IMR-90 (cell line): Measurements from ENCODE around the gene COPB1. TPM values are rescaled to one million over a fixed set of nuclear protein-coding genes. Genes with fewer than 3 reads are reported as not detected.
A peak's percentile ranks its signal among the peaks of the same experiment; 100 is the strongest.

Experiments used
- ATAC-seq: fragments of 200-7000 bp; cut with Tn5 transposase; 2 replicates; pipeline ENCODE4 v1.9.1; 2020; ENCODE audit warnings: low read depth, mild to moderate bottlenecking, moderate library complexity
- BruUV-seq: library from RNA; stranded (reverse); fragments of 400-500 nt; replicated peaks from 2 replicates; lab custom pipeline; 2021; lab: Mats Ljungman, UMichigan
- CTCF ChIA-PET: fragments of 300-600 bp; formaldehyde crosslinking; extraction: SDS; loops from one replicate; lab custom pipeline; 2021; ENCODE audit warnings: antibody characterized with exemption; lab: Yijun Ruan, JAX
- POLR2A ChIA-PET: fragments of 300-600 bp; sonication (Branson Sonifier 250); formaldehyde crosslinking; loops from one replicate; lab custom pipeline; 2022; ENCODE audit warnings: antibody characterized with exemption; ENCODE audit not compliant: unreplicated experiment; lab: Charles Lee
- DNase-seq: peaks from one replicate; pipeline ENCODE4 v3.0.0; 2013
- H2AFZ ChIP-seq: replicated peaks from 2 replicates; pipeline ENCODE3; 2013; ENCODE audit warnings: low read length, mild to moderate bottlenecking; ENCODE audit not compliant: poor library complexity
- H2AK5ac ChIP-seq: 2 replicates; pipeline ENCODE4 v1.6.1; 2013; ENCODE audit warnings: low read depth, low read length, inconsistent platforms
- H2AK9ac ChIP-seq: replicated peaks from 2 replicates; pipeline ENCODE3; 2013; ENCODE audit warnings: mild to moderate bottlenecking, low read depth, low read length, moderate library complexity; ENCODE audit not compliant: poor library complexity
- H2BK120ac ChIP-seq: 2 replicates; pipeline ENCODE4 v1.6.1; 2013; ENCODE audit warnings: low read depth, low read length, inconsistent platforms
- H2BK15ac ChIP-seq: 3 replicates; pipeline ENCODE4 v1.6.1; 2013; ENCODE audit warnings: low read depth, low read length, inconsistent platforms
- H2BK20ac ChIP-seq: 2 replicates; pipeline ENCODE4 v1.6.1; 2013; ENCODE audit warnings: low read depth, mild to moderate bottlenecking, inconsistent platforms, low read length, moderate library complexity
- H2BK5ac ChIP-seq: 2 replicates; pipeline ENCODE4 v1.6.1; 2013; ENCODE audit warnings: mild to moderate bottlenecking, low read depth, low read length, inconsistent platforms; ENCODE audit not compliant: poor library complexity, severe bottlenecking
- H3K14ac ChIP-seq: replicated peaks from 2 replicates; pipeline ENCODE4 v1.6.1; 2013; ENCODE audit warnings: low read depth, low read length, inconsistent platforms
- H3K18ac ChIP-seq: 2 replicates; pipeline ENCODE4 v1.6.1; 2013; ENCODE audit warnings: low read depth, low read length, control low read depth
- H3K23ac ChIP-seq: 2 replicates; pipeline ENCODE4 v1.6.1; 2013; ENCODE audit warnings: low read depth, low read length, inconsistent platforms
- H3K27ac ChIP-seq: 2 replicates; pipeline ENCODE4 v1.5.1; 2013; ENCODE audit warnings: mild to moderate bottlenecking, control low read depth, low read length; ENCODE audit not compliant: insufficient read depth
- H3K27me3 ChIP-seq: 2 replicates; pipeline ENCODE4 v1.6.1; 2013; ENCODE audit warnings: low read length; ENCODE audit not compliant: control insufficient read depth, insufficient read depth
- H3K36me3 ChIP-seq: 2 replicates; pipeline ENCODE4 v1.6.1; 2013; ENCODE audit warnings: low read length, mixed read lengths; ENCODE audit not compliant: control insufficient read depth, insufficient read depth
- H3K4ac ChIP-seq: 2 replicates; pipeline ENCODE4 v1.6.1; 2013; ENCODE audit warnings: low read depth, low read length, inconsistent platforms
- H3K4me1 ChIP-seq: 2 replicates; pipeline ENCODE4 v1.6.1; 2013; ENCODE audit warnings: low read length, mixed read lengths; ENCODE audit not compliant: control insufficient read depth, insufficient read depth
- H3K4me2 ChIP-seq: 2 replicates; pipeline ENCODE4 v1.6.1; 2013; ENCODE audit warnings: low read depth, mild to moderate bottlenecking, control low read depth, low read length, moderate library complexity
- H3K4me3 ChIP-seq: 2 replicates; pipeline ENCODE4 v1.5.1; 2013; ENCODE audit warnings: low read depth, mild to moderate bottlenecking, control low read depth, low read length, moderate library complexity; ENCODE audit not compliant: insufficient read depth
- H3K56ac ChIP-seq: 2 replicates; pipeline ENCODE4 v1.6.1; 2013; ENCODE audit warnings: low read length, inconsistent platforms; ENCODE audit not compliant: insufficient read depth; ENCODE audit errors: extremely low read depth
- H3K79me1 ChIP-seq, 2 experiments: 2 replicates each; pipeline ENCODE4 v1.6.1; 2013; ENCODE audit warnings: low read length in 2 of 2, inconsistent platforms in 1 of 2, low read depth in 1 of 2
- H3K9ac ChIP-seq: 2 replicates; pipeline ENCODE4 v1.6.1; 2013; ENCODE audit warnings: low read depth, low read length, control low read depth
- H3K9me1 ChIP-seq: 2 replicates; pipeline ENCODE4 v1.6.1; 2013; ENCODE audit warnings: low read length, inconsistent platforms; ENCODE audit not compliant: insufficient read depth
- H3K9me3 ChIP-seq: 2 replicates; pipeline ENCODE4 v1.6.1; 2013; ENCODE audit warnings: low read length; ENCODE audit not compliant: control insufficient read depth, insufficient read depth
- H4K20me1 ChIP-seq: 2 replicates; pipeline ENCODE4 v1.6.1; 2013; ENCODE audit warnings: low read length, inconsistent platforms; ENCODE audit not compliant: insufficient read depth
- H4K5ac ChIP-seq: 2 replicates; pipeline ENCODE4 v1.6.1; 2013; ENCODE audit warnings: mild to moderate bottlenecking, low read depth, low read length, control low read depth
- H4K8ac ChIP-seq, 2 experiments: 2 replicates each; pipeline ENCODE4 v1.6.1; 2013; ENCODE audit warnings: low read depth in 2 of 2, low read length in 2 of 2, control low read depth in 1 of 2, inconsistent platforms in 1 of 2
- H4K91ac ChIP-seq: 2 replicates; pipeline ENCODE4 v1.6.1; 2013; ENCODE audit warnings: low read depth, low read length, inconsistent platforms; ENCODE audit not compliant: insufficient read depth
- BHLHE40 ChIP-seq: fragments of 150-350 bp; IDR thresholded peaks from 2 replicates; pipeline ENCODE4 v1.6.1; 2016; ENCODE audit warnings: mild to moderate bottlenecking, low read depth, low read length
- CHD1 ChIP-seq: IDR thresholded peaks from 2 replicates; pipeline ENCODE4 v1.6.1; 2012; ENCODE audit warnings: low read depth, low read length, improper control_type of control experiment
- MXI1 ChIP-seq: IDR thresholded peaks from 2 replicates; pipeline ENCODE4 v1.6.1; 2012; ENCODE audit warnings: low read depth, mild to moderate bottlenecking, low read length, moderate library complexity, borderline replicate concordance
- USF2 ChIP-seq: fragments of 150-350 bp; IDR thresholded peaks from 2 replicates; pipeline ENCODE4 v1.6.1; 2017; ENCODE audit warnings: mild to moderate bottlenecking, antibody characterized with exemption, low read length, low read depth
- WGBS, 2 experiments: methylation state at CpG; one replicate each; pipeline versions ENCODE4 v1.1.5 to v1.1.7; 2013; ENCODE audit warnings: missing lambda C conversion rate in 2 of 2; ENCODE audit not compliant: insufficient read length in 1 of 2; ENCODE audit errors: extremely low coverage in 2 of 2; 5-methylcytosine and 5-hydroxymethylcytosine counted together
- dilution Hi-C: fragments of 300-500 bp; cut with HindIII; formaldehyde crosslinking; loops from one replicate; pipeline ENCODE4 v1.14.3; 2018; ENCODE audit warnings: low sequenced_read_pairs; ENCODE audit not compliant: unreplicated experiment
- in situ Hi-C: fragments of 300-500 bp; cut with MboI; formaldehyde crosslinking; loops from 3 replicates; pipeline ENCODE4 v1.14.3; 2019; ENCODE audit warnings: low sequenced_read_pairs, inconsistent platforms, mixed read lengths
- intact Hi-C: fragments of 100-400 bp; cut with micrococcal nuclease; formaldehyde crosslinking; loops from 2 replicates; pipeline ENCODE4 v1.10.0; 2022
- polyA plus RNA-seq, 3 experiments: library from polyadenylated mRNA; depleted of rRNA; stranded (reverse); fragments of >200 nt; gene quantifications; 2 replicates each; pipeline ENCODE4 v1.2.3, GENCODE V29; 2012; ENCODE audit warnings: low replicate concordance in 1 of 3
- total RNA-seq: library from RNA; depleted of rRNA; stranded (reverse); fragments of >200 nt; gene quantifications from 2 replicates; pipeline ENCODE4 v1.2.3, GENCODE V29; 2012
- TF ChIP-seq, protein P1 (sequence below): conservative IDR thresholded peaks from 2 replicates; pipeline ENCODE4 v1.5.1; 2012; ENCODE audit warnings: mild to moderate bottlenecking, low read depth, low read length, improper control_type of control experiment

The COPB1 gene
- total and polyA plus RNA-seq, 2 of the 4 experiments (the other 2 are of a cell fraction) = 136 to 341 TPM

DNA sequence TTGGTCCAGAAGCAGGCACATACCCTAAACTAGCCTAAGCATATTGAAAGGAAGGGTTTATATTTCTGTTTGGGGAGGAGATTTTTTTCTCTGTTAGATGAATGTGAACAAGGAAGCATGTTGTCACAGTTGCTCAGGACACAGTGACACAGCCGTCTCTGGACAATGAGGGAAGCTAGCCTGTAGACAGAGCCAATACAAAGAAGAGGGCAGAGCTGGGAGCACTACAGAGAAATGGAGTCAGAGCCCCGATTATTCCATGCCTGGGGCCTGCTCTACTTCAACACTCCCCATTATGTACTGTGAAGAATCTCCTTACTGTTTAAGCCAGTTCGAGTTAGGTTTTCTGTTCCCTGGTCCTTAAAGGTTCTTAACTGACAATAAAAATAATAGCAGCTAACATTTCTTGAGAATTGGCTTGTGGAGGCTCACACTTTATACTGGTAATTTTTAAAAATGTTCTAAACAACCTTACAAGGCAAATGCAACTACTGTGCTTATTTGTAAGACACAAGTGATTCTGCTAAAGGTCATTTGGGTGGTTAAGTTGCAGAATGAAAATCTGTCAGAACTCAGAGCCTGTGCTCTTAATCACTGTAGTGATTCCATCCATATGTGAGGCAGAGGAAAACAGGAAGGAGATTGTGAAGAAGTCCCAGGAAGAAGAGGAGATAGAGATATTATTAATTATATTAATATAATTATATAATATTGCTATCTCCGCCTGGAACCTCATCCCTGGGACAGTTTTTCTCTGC is 81.8 kb downstream of the COPB1 start:
- DNase-seq (peak; percentile 46), ATAC-seq (no peak)
- WGBS, 2 experiments = no CpG with 5 or more reads among the region's 4 CpGs

More for the DNA sequence above, 81.8 kb downstream of the COPB1 start:
- Histone ChIP-seq H3K4ac (peak overlapping the region; percentile 69), H3K27ac (peak overlapping the region; percentile 30; the same call in 1 of the 2 replicates), H2BK5ac (peak overlapping the region; percentile 71), H3K9ac (peak overlapping the region; percentile 16; the same call in 1 of the 2 replicates), H2BK120ac (peak overlapping the region; percentile 91), H3K79me1 (peaks cover 0 to 12% of the 10 kb centered on the region in 2 experiments; a peak in 1 of 4 replicates), H4K20me1 (no peaks in the 10 kb centered on the region), H3K14ac (peak overlapping the region; percentile 90), H2BK15ac (peak overlapping the region; percentile 97; the same call in 2 of the 3 replicates), H3K36me3 (no peaks in the 10 kb centered on the region), H2AK9ac (no peak overlapping the region), H3K56ac (no peak overlapping the region), H4K5ac (peak overlapping the region; percentile 89), H3K4me2 (no peak overlapping the region), H3K4me3 (no peak overlapping the region), H4K8ac (peak overlapping the region; percentile 44 to 87; a peak in 3 of 4 replicates), H4K91ac (peak overlapping the region; percentile 69), H3K4me1 (peaks cover 31% of the 10 kb centered on the region), H3K9me3 (no peaks in the 10 kb centered on the region), H3K18ac (peak overlapping the region; percentile 90), H2AK5ac (peak overlapping the region; percentile 82), H3K27me3 (no peaks in the 10 kb centered on the region), H3K9me1 (peaks cover 26% of the 10 kb centered on the region), H2BK20ac (peak overlapping the region; percentile 94), H3K23ac (peak overlapping the region; percentile 79; the same call in 1 of the 2 replicates), H2AFZ (peak overlapping the region; percentile 71)
- no peak for TF ChIP-seq CHD1
- TF ChIP-seq, protein P1, sequence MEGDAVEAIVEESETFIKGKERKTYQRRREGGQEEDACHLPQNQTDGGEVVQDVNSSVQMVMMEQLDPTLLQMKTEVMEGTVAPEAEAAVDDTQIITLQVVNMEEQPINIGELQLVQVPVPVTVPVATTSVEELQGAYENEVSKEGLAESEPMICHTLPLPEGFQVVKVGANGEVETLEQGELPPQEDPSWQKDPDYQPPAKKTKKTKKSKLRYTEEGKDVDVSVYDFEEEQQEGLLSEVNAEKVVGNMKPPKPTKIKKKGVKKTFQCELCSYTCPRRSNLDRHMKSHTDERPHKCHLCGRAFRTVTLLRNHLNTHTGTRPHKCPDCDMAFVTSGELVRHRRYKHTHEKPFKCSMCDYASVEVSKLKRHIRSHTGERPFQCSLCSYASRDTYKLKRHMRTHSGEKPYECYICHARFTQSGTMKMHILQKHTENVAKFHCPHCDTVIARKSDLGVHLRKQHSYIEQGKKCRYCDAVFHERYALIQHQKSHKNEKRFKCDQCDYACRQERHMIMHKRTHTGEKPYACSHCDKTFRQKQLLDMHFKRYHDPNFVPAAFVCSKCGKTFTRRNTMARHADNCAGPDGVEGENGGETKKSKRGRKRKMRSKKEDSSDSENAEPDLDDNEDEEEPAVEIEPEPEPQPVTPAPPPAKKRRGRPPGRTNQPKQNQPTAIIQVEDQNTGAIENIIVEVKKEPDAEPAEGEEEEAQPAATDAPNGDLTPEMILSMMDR = no peak
- no peak for TF ChIP-seq USF2
- no peak for TF ChIP-seq MXI1
- no peak for TF ChIP-seq BHLHE40
- dilution Hi-C loops = no loop called here
- intact Hi-C loops = no loop called here
- in situ Hi-C loops = no loop called here
- no TSS peak for BruUV-seq
- ChIA-PET CTCF (interaction anchor here (0.8 to 2.8 kb wide), 7 partner anchors 29 to 118 kb away, joined by 3 to 12 read pairs (median 6); no protein-coding TSS in a partner anchor), POLR2A (no interaction called here)
